Brain microvascular endothelial cell (primary cell): ENCODE measurements around the gene CCDC144A.
"Not testable (repeated sequence)": the region's sequence is repeated elsewhere in the genome, so short reads cannot be mapped to it uniquely, and the experiment has no call there.

ENCODE experiments used
- DNase-seq: peaks from one replicate; pipeline ENCODE4 v3.0.0-alpha.2; 2020
- H3K27ac ChIP-seq: fragments of 250-450 bp; sonication (Bioruptor Pico); 2 replicates; pipeline ENCODE4 v1.5.1; 2020; ENCODE audit warnings: mild to moderate bottlenecking, moderate library complexity
- H3K27me3 ChIP-seq: fragments of 250-450 bp; sonication (Bioruptor Pico); replicated peaks from 2 replicates; pipeline ENCODE4 v1.5.1; 2020; ENCODE audit warnings: mild to moderate bottlenecking
- H3K36me3 ChIP-seq: fragments of 250-450 bp; sonication (Bioruptor Pico); replicated peaks from 2 replicates; pipeline ENCODE4 v1.5.1; 2020; ENCODE audit warnings: mild to moderate bottlenecking
- H3K4me3 ChIP-seq: 2 replicates; pipeline ENCODE4 v1.5.1; 2011; ENCODE audit warnings: low read depth, mild to moderate bottlenecking, control low read depth, low read length, moderate library complexity
- in situ Hi-C: cut with HindIII; loops from 2 replicates; pipeline ENCODE4 v1.10.0; 2017; ENCODE audit warnings: low sequenced_read_pairs, low pct_ligation_motif_present
- TF ChIP-seq, protein P1 (sequence below): IDR thresholded peaks from 2 replicates; pipeline ENCODE4 v1.5.1; 2011; ENCODE audit warnings: low read depth, mild to moderate bottlenecking, moderate library complexity, low read length, control low read depth, inconsistent platforms; ENCODE audit errors: missing control alignments

The CCDC144A gene

DNA sequence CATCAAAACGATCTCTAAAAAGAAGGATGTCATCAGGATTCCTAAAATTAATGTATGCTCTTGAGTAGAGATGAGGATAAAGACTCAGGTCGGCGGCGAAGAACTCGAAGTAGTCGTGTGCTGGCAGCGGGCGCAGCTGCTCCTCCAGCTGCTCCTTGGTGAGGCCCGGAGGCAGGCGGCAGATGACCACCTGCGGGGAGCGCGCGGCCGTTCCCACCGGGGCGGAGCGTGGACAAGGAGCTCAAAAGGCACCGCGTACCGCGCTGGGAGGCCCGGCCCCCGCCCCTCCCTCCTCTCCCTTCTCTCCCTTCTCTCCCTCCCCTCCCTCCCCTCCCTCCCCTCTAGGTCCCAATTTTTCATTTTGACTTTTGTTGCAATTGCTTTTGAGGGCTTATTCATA, 56.5 kb downstream of the CCDC144A start:
- H3K4me3 ChIP-seq, H3K27me3 ChIP-seq, H3K27ac ChIP-seq, in situ Hi-C loops, H3K36me3 ChIP-seq, DNase-seq: not testable (repeated sequence)

DNA sequence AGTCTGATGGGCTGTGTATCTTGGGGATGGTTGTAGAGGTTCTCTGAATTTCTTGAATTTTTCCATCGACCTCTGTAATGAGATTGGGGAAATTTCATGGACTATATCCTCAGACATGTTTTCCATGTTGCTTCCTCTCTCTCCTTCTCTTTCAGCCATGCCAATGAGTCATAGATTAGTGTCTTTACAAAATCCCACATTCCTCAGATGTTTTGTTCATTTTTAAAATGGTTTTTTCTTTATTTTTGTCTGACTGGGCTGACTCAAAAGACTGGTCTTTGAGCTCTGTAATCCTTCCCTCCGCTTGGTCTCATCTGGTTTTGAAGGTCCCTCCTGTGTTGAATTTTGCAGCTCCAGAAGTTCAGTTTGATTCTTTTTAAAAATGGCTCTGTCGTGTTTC, 60.5 kb downstream of the CCDC144A start:
- H3K4me3 ChIP-seq, H3K36me3 ChIP-seq, DNase-seq, in situ Hi-C loops, H3K27me3 ChIP-seq, H3K27ac ChIP-seq: not testable (repeated sequence)

DNA sequence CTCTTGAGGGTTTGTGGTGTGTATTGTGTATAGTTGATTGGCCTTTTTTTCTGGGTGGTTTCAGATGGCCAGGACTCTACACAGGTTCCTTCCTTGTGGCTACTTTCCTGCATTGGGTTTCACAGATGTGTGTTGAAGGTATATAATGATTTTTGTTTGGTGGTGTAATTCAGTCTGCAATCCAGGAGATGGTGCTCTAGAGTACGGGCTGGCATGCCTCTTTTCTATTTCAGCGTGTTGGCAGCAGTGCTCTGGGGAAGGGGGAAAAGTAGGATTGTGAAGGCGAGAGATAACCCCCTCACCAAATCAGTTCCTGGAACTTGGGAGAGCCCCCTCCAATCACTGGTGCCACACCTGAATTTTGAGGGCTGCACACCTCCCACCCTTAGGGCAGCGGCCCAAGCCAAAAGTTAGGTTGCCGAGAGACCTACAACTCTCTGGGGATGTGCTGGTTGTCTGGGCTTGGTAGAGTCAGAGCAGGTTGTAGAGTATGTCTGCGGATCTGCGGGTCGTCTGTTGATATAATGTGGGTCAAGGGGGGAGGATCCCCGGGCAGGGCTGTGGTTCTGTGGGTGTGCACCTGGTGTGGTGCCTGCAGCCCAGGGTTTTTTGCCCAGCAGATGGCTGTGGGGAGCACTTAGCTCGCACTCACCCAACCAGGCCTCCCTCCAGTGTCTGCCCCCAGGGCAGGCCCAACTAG, 61.3 kb downstream of the CCDC144A start:
- H3K27me3 ChIP-seq, in situ Hi-C loops, H3K27ac ChIP-seq, H3K4me3 ChIP-seq, H3K36me3 ChIP-seq, DNase-seq: not testable (repeated sequence)
- TF ChIP-seq, protein P1, sequence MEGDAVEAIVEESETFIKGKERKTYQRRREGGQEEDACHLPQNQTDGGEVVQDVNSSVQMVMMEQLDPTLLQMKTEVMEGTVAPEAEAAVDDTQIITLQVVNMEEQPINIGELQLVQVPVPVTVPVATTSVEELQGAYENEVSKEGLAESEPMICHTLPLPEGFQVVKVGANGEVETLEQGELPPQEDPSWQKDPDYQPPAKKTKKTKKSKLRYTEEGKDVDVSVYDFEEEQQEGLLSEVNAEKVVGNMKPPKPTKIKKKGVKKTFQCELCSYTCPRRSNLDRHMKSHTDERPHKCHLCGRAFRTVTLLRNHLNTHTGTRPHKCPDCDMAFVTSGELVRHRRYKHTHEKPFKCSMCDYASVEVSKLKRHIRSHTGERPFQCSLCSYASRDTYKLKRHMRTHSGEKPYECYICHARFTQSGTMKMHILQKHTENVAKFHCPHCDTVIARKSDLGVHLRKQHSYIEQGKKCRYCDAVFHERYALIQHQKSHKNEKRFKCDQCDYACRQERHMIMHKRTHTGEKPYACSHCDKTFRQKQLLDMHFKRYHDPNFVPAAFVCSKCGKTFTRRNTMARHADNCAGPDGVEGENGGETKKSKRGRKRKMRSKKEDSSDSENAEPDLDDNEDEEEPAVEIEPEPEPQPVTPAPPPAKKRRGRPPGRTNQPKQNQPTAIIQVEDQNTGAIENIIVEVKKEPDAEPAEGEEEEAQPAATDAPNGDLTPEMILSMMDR = peak; percentile 48

DNA sequence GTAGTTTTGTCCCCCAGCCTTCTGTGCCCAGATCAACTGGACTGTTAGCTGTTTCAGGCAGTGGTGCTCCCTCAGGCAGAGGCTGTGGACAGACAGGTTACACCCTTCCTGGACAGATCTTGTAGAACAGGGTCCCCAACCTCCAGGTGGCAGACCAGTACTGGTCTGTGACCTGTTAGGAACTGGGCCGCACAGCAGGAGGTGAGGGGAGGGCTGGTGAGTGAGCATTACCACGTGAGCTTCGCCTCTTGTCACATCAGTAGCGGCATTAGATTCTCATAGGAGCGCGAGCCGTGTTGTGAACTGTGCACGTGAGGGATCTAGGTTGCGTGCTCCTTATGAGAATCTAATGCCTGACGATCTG, 61.9 kb downstream of the CCDC144A start:
- H3K4me3 ChIP-seq, in situ Hi-C loops, H3K36me3 ChIP-seq, DNase-seq, H3K27me3 ChIP-seq, H3K27ac ChIP-seq: not testable (repeated sequence)

DNA sequence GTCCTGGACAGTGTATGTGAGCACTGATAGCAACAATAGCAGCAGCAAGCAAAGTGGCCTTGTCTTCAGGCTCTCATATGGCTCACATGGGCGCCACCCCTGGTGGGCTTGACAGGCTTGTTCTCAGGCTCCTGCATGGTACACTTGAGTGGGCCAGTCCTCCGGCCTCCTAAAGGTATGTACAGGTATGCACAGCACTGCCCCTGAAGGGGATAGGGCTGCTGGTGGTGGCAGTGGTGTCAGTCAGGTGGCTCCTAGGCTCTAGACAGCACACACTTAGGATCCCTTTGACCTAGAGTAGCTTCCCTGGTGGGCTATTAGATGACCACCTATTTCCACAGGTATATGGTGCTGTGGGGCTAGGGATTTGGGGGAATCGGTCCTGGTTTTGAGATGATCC, 67.5 kb downstream of the CCDC144A start:
- H3K27me3 ChIP-seq, H3K4me3 ChIP-seq, in situ Hi-C loops, H3K36me3 ChIP-seq, DNase-seq, H3K27ac ChIP-seq: not testable (repeated sequence)

DNA sequence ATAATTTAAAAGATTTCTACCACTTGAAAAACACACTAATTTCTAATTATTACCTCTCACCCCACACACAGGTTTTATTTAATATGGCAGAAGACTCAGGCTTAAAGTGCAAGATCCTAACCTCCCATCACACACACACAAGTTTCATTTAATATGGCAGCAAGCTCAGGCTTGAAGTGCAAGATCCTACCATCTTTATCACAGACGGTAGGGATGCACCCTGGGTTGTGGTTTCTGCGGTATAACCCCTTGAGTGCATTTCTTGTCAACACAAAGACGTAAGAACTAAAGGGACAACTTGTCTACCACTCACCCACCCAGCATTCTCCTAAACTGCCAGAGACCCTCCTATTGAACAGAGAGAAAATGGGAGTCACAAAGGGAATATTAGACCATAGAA, 68.1 kb downstream of the CCDC144A start:
- in situ Hi-C loops, DNase-seq, H3K4me3 ChIP-seq, H3K36me3 ChIP-seq, H3K27ac ChIP-seq, H3K27me3 ChIP-seq: not testable (repeated sequence)

DNA sequence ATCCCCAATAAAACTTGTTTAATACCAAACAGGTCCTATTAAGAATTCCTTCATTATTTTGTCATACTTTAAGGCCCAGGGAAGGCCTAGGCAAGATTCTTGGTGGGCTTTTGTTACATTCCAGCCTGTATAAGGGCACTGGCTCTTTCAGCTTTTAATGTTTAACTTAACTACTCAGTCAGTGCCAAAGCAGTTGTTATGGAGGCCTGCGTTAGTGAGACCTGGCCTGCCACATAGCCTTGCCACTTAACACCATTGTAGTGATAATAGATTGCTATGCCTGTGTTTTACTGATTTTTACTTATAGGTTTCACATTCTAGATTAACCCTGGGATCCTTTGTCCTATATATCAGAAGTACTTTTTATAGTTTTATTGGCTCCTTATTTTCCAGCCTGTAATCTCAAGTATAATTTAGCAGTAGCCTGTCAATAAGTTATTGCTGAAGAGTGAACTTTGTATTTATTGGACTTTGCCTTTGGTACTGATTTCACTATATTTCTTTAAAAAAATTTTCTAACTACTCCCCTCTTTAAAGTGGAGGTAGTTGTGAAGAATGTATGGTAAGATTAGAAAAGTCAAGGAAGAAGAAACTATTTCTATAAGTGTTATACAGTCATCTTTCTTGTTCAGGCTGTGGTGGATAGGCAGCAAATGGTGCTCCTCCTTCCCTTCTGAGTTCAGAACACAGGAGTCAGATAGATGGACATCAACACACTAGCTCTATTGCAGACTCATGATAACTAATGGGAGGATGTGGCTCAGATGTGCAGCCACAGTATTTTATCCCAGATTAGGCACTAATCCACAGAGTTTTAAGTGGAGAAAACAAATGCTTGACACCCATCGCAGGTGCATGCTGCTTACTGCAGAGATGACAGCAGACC, 78.5 kb downstream of the CCDC144A start:
- DNase-seq, H3K4me3 ChIP-seq, H3K36me3 ChIP-seq, H3K27ac ChIP-seq, H3K27me3 ChIP-seq, in situ Hi-C loops: not testable (repeated sequence)

DNA sequence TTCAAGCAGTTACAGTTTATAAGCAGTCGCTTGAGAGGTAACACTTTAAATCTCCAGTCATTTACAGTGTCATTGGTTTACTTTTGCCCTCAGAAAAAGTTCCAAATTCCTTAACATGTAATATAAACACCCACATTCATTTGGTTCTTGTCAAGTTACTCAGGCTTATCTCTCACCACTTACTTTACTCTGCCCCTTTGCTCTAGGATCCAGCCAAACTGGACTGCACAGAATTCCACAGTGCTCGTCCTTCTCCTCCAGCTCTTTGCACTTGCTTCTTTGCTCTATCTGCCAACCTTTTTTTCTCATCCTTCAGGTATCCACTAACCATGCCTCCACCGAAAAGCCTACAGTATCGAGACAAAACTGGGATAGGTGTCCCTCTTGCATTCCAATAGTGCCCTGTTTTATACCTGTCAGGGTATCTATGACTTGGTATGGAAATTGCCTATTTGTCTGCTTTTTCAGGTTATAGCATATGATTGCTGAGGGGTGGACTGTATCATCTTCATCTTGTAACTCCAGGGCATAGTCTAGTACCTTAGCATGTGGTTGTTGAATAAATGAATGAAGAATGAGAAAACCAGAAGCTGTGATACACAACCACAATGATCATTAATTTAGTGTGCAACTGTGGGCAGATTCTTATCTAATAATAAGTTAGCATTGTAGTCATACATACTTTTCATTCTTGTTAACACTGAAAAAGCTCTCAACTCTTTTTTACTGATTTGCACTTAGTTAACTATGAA, 82.5 kb downstream of the CCDC144A start:
- in situ Hi-C loops, H3K4me3 ChIP-seq, H3K36me3 ChIP-seq, H3K27ac ChIP-seq, DNase-seq, H3K27me3 ChIP-seq: not testable (repeated sequence)

DNA sequence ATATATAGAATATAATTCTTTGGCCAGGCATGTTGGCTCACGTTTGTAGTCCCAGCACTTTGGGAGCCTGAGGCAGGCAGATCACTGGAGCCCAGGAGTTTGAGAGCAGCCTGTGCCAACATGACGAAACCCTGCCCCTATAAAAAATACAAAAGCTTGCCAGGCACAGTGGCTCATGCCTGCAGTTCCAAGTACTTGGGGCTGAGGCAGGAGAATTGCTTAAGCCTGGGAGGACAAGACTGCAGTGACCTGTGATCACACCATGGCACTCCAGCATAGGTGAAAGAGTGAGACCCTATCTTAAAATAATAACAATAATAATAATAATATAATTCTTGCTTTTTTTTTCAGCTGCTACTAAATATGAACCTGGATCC, 83.1 kb downstream of the CCDC144A start:
- H3K36me3 ChIP-seq, H3K4me3 ChIP-seq, DNase-seq, in situ Hi-C loops, H3K27ac ChIP-seq, H3K27me3 ChIP-seq: not testable (repeated sequence)

DNA sequence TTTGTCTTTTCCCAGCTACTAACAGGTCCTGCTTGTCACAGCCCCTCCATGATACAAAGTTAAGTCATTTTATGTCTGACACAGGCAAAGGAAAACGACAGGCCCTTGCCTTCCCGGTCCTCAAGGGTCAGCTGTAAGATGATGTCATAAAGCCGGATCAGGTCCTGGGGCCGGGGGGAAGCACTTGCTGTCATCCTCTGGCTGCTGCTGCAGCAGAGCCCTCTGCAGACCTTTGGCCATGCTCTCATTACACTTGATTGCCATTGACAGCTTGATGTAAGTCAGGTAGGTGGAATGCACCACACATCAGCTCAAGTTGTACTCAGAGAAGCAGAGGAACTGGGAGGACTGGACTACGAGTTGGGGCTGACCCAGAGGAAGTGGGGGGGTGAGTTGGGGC, 97.8 kb downstream of the CCDC144A start:
- in situ Hi-C loops, H3K4me3 ChIP-seq, H3K27me3 ChIP-seq, H3K36me3 ChIP-seq, DNase-seq, H3K27ac ChIP-seq: not testable (repeated sequence)

DNA sequence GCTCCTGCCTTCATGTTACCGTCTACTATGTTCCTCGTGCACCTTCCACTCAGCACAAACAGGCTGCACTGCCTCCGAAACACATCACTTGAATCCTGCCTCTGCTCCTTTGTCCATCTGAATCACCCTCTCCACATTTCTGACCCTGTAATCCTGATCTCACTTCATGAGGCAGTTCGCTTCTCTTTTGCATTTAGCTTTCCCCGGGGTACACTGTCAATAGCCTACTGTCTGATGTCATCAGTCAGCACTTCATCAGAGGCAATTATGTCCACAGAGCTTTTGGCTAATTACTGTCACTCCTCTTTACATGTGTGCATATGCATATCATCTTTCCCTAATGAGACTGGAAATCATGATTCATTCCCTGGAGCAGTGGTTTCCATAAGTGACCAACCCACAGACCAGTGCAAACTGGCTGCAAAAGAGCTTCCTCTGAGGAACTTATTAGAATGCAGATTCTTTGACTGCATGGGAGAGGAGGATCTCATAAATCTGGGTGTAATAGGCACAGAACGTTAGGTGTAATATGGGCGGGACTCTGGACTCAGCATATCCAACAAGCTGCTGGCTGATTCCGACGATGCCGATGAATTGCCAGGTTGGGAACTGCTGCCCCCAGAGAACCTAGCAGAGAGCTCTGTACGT, 99.0 kb downstream of the CCDC144A start:
- H3K27me3 ChIP-seq, H3K36me3 ChIP-seq, in situ Hi-C loops, H3K4me3 ChIP-seq, DNase-seq, H3K27ac ChIP-seq: not testable (repeated sequence)

DNA sequence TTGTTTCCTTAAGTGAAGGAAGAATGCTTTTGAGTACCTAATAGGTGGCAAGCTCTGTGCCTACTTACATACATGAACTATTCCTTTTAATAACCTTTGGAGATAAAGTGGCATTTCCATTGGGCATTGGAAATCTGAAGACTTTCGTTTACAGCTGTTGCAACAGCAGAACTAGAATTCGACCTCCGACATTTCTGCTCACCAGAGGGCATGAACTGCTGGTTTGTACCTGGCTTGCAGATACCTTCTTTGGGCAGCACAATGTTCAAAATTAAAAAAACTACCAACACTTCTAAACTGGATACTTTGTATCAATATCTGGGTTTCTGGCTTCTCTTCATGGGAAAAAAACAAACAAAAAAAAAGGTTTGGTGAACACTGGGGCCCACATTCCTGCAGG, 99.6 kb downstream of the CCDC144A start:
- H3K36me3 ChIP-seq, H3K4me3 ChIP-seq, in situ Hi-C loops, H3K27ac ChIP-seq, H3K27me3 ChIP-seq, DNase-seq: not testable (repeated sequence)

DNA sequence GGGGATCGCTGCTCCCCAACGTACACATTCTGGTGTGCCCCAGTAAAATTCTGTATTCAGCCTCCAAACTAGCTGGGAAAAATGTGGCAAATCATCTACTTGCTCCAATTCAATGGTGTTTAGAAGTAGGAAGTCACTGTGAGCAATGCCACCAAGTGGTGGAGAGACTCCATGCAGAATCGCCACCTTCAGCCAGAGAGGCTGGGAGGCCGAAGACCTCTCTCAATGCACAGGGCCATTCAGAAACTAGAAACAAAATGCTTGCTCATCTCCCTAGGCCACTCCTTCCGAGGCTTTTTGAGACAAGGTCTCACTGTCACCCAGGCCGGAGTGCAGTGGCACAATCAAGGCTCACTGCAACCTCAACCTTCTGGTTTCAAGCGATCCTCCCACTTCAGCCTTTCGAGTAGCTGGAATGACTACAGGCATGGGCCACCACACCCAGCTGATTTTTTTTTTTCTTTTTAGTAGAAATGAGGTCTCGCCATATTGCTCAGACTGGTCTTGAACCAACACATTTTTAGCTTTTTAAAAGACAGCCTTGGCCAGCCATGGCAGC, 100.4 kb downstream of the CCDC144A start:
- in situ Hi-C loops, DNase-seq: not testable (repeated sequence)

More for the DNA sequence above, 100.4 kb downstream of the CCDC144A start:
- not testable (repeated sequence) for H3K27me3 ChIP-seq, H3K36me3 ChIP-seq, H3K4me3 ChIP-seq, H3K27ac ChIP-seq
